Tibial artery (tissue), 4 donors: ENCODE data around the gene MRPL38.

Experiments
- DNase-seq, 2 donors: peaks; one replicate each; pipeline ENCODE4 v3.0.0-alpha.2; 2019
- H3K27ac ChIP-seq, 2 donors: fragments of 200-600 bp; sonication (generic) in 1 of 2; 1 replicate in 1 of 2; 2 replicates in 1 of 2; pipeline ENCODE4 v1.5.1; 2018 to 2019; ENCODE audit warnings: mild to moderate bottlenecking in 1 of 2
- H3K27me3 ChIP-seq, 2 donors: fragments of 200-600 bp; sonication (generic) in 1 of 2; one replicate each; pipeline versions ENCODE4 v1.5.1 to v1.6.0; 2016 to 2019
- H3K36me3 ChIP-seq, 3 donors: fragments of 200-600 bp; sonication (generic) in 2 of 3; one replicate each; pipeline ENCODE4 v1.5.1; 2016 to 2019; ENCODE audit warnings: mild to moderate bottlenecking in 2 of 3
- H3K4me1 ChIP-seq, 4 donors: fragments of 200-600 bp; sonication (generic) in 2 of 4; 1 replicate in 3 of 4; 2 replicates in 1 of 4; pipeline ENCODE4 v1.5.1; 2016 to 2019
- H3K4me3 ChIP-seq, 2 donors: fragments of 200-600 bp; sonication (generic) in 1 of 2; 1 replicate in 1 of 2; 2 replicates in 1 of 2; pipeline ENCODE4 v1.5.1; 2018 to 2019; ENCODE audit warnings: mild to moderate bottlenecking in 2 of 2
- H3K9me3 ChIP-seq, 3 donors: fragments of 200-600 bp; sonication (generic) in 1 of 3; one replicate each; pipeline ENCODE4 v1.5.1; 2016 to 2019
- CTCF ChIP-seq, 2 experiments: fragments of 200-600 bp in 1 of 2; fragments of 450-650 bp in 1 of 2; IDR thresholded peaks; one replicate each; pipeline ENCODE4 v1.5.1; 2017 to 2019; ENCODE audit warnings: antibody characterized with exemption in 2 of 2, mild to moderate bottlenecking in 1 of 2, moderate library complexity in 1 of 2
- intact Hi-C: fragments of 100-400 bp; cut with DNase I; formaldehyde crosslinking; loops from one replicate; pipeline ENCODE4 v1.15.0; 2023; ENCODE audit warnings: low total_unique reads

MRPL38 gene

GRCh38 chr17:75895370-75896155 lies 9.1 kb downstream of the MRPL38 start:
- Histone ChIP-seq H3K4me3 (peak overlapping the region; percentile 63 to 81), H3K4me1 (peaks cover 0 to 32% (median 21%) of the 10 kb centered on the region in 4 donors), H3K9me3 (no peaks in the 10 kb centered on the region), H3K27me3 (no peaks in the 10 kb centered on the region), H3K27ac (peak overlapping the region; percentile 90 to 98), H3K36me3 (peaks cover 9 to 52% (median 41%) of the 10 kb centered on the region in 3 donors)
- TF ChIP-seq CTCF (IDR thresholded peaks at IDR 0.05) = peak in 1 of 2 experiments; percentile 22
- intact Hi-C loops = no loop called here
- no peak for DNase-seq

- no peak overlapping the region for H3K4me3 ChIP-seq
- peak overlapping the region; percentile 90 to 98 for H3K27ac ChIP-seq
- no peak for TF ChIP-seq CTCF (IDR thresholded peaks at IDR 0.05)
- H3K9me3 ChIP-seq = no peaks in the 10 kb centered on the region
- no peak for DNase-seq
- peaks cover 0 to 32% (median 21%) of the 10 kb centered on the region in 4 donors for H3K4me1 ChIP-seq
- H3K36me3 ChIP-seq = peaks cover 4 to 52% (median 37%) of the 10 kb centered on the region in 3 donors
- H3K27me3 ChIP-seq = no peaks in the 10 kb centered on the region
- intact Hi-C loops = loop anchor here (5.0 kb wide), 1 partner anchor 132 kb away; no protein-coding TSS in a partner anchor
Measured at GRCh38 chr17:75894049-75894733, 10.5 kb downstream of the MRPL38 start.

DNA sequence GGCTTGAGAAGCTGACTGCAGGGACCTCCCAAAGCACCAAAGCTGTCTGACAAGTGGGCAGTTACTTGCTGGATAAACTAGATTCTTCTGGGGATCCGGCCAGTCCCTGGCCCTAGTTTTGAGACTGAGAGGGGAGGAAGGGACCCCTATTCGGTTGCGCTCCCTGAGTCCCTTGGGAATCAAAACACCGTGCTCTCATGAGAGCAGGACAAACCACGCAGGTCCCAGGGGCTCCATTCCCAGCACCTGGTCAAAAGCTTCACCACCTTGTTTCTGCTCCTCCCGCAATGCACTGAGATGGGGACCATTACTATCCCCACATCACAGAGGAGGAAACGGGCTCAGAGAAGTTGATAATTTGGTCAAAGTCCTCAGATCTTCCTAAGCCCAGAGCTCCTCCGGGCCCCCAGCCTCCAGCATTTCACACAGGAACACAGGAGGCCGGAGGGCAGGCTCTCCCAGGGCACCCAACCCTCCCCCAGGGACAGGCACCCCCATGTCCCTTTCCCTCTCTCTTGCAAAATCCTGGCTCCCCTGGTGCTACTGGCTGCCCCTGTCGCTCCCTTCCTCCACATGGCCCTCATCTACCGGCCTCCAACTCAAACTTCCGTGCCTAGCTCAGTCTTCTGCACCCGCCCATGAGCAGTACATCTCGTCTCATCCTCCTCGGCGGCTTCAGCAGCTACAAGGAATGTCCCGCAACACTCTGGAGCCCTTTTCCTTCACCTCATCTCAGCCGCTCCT lies 11.2 kb downstream of the MRPL38 start:
- no peak for TF ChIP-seq CTCF (IDR thresholded peaks at IDR 0.05)
- H3K27me3 ChIP-seq = no peaks in the 10 kb centered on the region
- no peak overlapping the region for H3K4me3 ChIP-seq
- DNase-seq = no peak
- no peaks in the 10 kb centered on the region for H3K9me3 ChIP-seq
- H3K36me3 ChIP-seq = peaks cover 0 to 52% (median 33%) of the 10 kb centered on the region in 3 donors
- peaks cover 0 to 32% (median 21%) of the 10 kb centered on the region in 4 donors for H3K4me1 ChIP-seq
- H3K27ac ChIP-seq = no peak overlapping the region
- intact Hi-C loops = loop anchor here (5.0 kb wide), 1 partner anchor 131 kb away; no protein-coding TSS in a partner anchor

DNA sequence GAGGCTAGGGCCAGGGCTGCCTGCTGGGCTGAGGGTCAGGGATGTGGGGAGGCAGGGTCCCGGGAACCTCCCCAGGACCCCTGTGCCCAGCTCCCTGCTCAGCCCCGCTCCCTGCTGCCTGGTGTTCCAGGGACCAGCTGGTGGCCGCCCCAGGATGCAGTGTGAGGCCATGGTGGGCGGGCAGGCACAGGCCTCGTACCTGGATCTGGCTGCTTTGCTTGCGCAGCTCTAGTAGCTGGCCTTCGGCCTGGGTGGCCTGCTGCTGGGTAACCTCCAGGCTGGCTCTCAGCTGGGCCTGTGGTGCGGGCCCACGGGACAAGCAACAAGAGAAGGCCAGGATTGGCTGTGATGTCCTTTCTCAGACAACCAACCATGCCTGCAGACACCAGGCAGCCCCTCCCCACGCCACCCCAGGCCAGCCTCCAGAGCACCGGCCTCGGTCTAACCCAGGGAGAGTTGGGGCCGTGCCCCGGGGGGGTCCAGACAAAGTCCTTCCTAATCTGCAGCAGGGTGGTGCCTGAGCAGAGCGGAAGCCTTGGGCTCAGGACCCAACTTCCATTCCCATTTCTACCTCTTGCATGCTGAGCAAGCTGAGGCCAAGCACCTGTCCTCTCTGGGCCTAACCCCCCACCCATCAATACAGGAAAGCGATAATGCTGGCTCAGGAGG lies 12.0 kb downstream of the MRPL38 start:
- Histone ChIP-seq H3K4me3 (no peak overlapping the region), H3K27me3 (no peaks in the 10 kb centered on the region), H3K4me1 (peaks cover 0 to 32% (median 21%) of the 10 kb centered on the region in 4 donors), H3K9me3 (no peaks in the 10 kb centered on the region), H3K36me3 (peaks cover 0 to 49% (median 29%) of the 10 kb centered on the region in 3 donors), H3K27ac (no peak overlapping the region)
- no peak for TF ChIP-seq CTCF (IDR thresholded peaks at IDR 0.05)
- intact Hi-C loops = loop anchor here (5.0 kb wide), 1 partner anchor 130 kb away; no protein-coding TSS in a partner anchor
- no peak for DNase-seq
